GM12865 (cell line): Measurements from ENCODE around the gene BRME1.
A peak's percentile ranks its signal among the peaks of the same experiment; 100 is the strongest.

Experiments
- DNase-seq: peaks from one replicate; pipeline ENCODE4 v3.0.0; 2010; ENCODE audit warnings: low read depth
- H3K4me3 ChIP-seq: 2 replicates; pipeline ENCODE4 v1.5.1; 2011; ENCODE audit warnings: mild to moderate bottlenecking, low read depth, low read length, control low read depth
- CTCF ChIP-seq: IDR thresholded peaks from 2 replicates; pipeline ENCODE4 v1.5.1; 2011; ENCODE audit warnings: low read length, control low read depth, low read depth, inconsistent platforms; ENCODE audit not compliant: insufficient read depth; ENCODE audit errors: missing control alignments

BRME1 gene

GRCh38 chr19:13846557-13847406 lies 59.1 kb downstream of the BRME1 start:
- H3K4me3 ChIP-seq: peak overlapping the region; percentile 71
- peak; percentile 95 for DNase-seq
- no peak for TF ChIP-seq CTCF

GRCh38 chr19:13844130-13844631 lies 61.7 kb downstream of the BRME1 start:
- TF ChIP-seq CTCF: no peak
- no peak for DNase-seq
- no peak overlapping the region for H3K4me3 ChIP-seq

GRCh38 chr19:13843104-13843921 lies 62.6 kb downstream of the BRME1 start:
- H3K4me3 ChIP-seq: peak overlapping the region; percentile 60
- TF ChIP-seq CTCF: no peak
- DNase-seq: no peak

- peak overlapping the region; percentile 66 for H3K4me3 ChIP-seq
- DNase-seq: peak; percentile 86
- TF ChIP-seq CTCF: no peak
These were observed 63.4 kb downstream of the BRME1 start for GRCh38 chr19:13842291-13843103.

GRCh38 chr19:13841962-13842290 lies 64.0 kb downstream of the BRME1 start:
- no peak for DNase-seq
- TF ChIP-seq CTCF: no peak
- H3K4me3 ChIP-seq: peak overlapping the region; percentile 66

GRCh38 chr19:13841086-13841961 lies 64.6 kb downstream of the BRME1 start:
- DNase-seq: no peak
- H3K4me3 ChIP-seq: peak overlapping the region; percentile 66
- no peak for TF ChIP-seq CTCF
